Measurements from ENCODE around the gene SFTPB.

- TF ChIP-seq CTCF (IDR thresholded peaks at IDR 0.05) (no peak), POLR2A (IDR thresholded peaks at IDR 0.05) (no peak)
Observed at GRCh38 chr2:85644909-85645308, 23.1 kb downstream of the SFTPB start.
